GM06990 (cell line): ENCODE measurements around the gene SHMT2.

Source experiments
- DNase-seq: peaks from one replicate; pipeline ENCODE4 v3.0.0-alpha.2; 2011; ENCODE audit not compliant: insufficient read length; ENCODE audit errors: extremely low read depth
- H3K27me3 ChIP-seq: replicated peaks from 2 replicates; pipeline ENCODE4 v1.6.0; 2011; ENCODE audit warnings: low read length; ENCODE audit not compliant: control insufficient read depth, insufficient read depth
- H3K36me3 ChIP-seq: 2 replicates; pipeline ENCODE4 v1.5.1; 2011; ENCODE audit warnings: low read length; ENCODE audit not compliant: control insufficient read depth, insufficient read depth
- H3K4me3 ChIP-seq: replicated peaks from 2 replicates; pipeline ENCODE4 v1.5.1; 2011; ENCODE audit warnings: low read depth, mild to moderate bottlenecking, control low read depth, low read length
- CTCF ChIP-seq: IDR thresholded peaks from 2 replicates; pipeline ENCODE4 v1.5.1; 2011; ENCODE audit warnings: low read length, control low read depth, mild to moderate bottlenecking, inconsistent platforms; ENCODE audit not compliant: insufficient read depth, poor library complexity, severe bottlenecking

The SHMT2 gene

GRCh38 chr12:57236925-57237595 lies 7.5 kb downstream of the SHMT2 start:
- no peak overlapping the region for H3K4me3 ChIP-seq

GRCh38 chr12:57237596-57237931 lies 8.1 kb downstream of the SHMT2 start:
- no peak overlapping the region for H3K4me3 ChIP-seq
- DNase-seq = no peak
- TF ChIP-seq CTCF = no peak
- peaks cover 7% of the 10 kb centered on the region; the same call in 1 of the 2 replicates for H3K27me3 ChIP-seq
- H3K36me3 ChIP-seq = peaks cover 18% of the 10 kb centered on the region

More at GRCh38 chr12:57236925-57237595, 7.5 kb downstream of the SHMT2 start:
- Histone ChIP-seq H3K36me3 (peaks cover 22% of the 10 kb centered on the region), H3K27me3 (peaks cover 5% of the 10 kb centered on the region; the same call in 1 of the 2 replicates)
- no peak for TF ChIP-seq CTCF
- DNase-seq = no peak

GRCh38 chr12:57237932-57238853 lies 8.7 kb downstream of the SHMT2 start:
- H3K36me3 ChIP-seq = peaks cover 13% of the 10 kb centered on the region
- peaks cover 7% of the 10 kb centered on the region; the same call in 1 of the 2 replicates for H3K27me3 ChIP-seq
- no peak for TF ChIP-seq CTCF
- H3K4me3 ChIP-seq = peak overlapping the region; percentile 54
- DNase-seq = peak; percentile 51

- peak; percentile 91 for DNase-seq
- peak; percentile 100 for TF ChIP-seq CTCF
- Histone ChIP-seq H3K36me3 (peaks cover 6% of the 10 kb centered on the region), H3K4me3 (peak overlapping the region; percentile 62), H3K27me3 (peaks cover 7% of the 10 kb centered on the region; the same call in 1 of the 2 replicates)
Observed at GRCh38 chr12:57238854-57239554, 9.5 kb downstream of the SHMT2 start.

- H3K27me3 ChIP-seq = peaks cover 7% of the 10 kb centered on the region; the same call in 1 of the 2 replicates
- H3K36me3 ChIP-seq = 0 out of 2 replicates have a peak, but pooled peaks cover 3% of the 10 kb centered on the region
- TF ChIP-seq CTCF = no peak
- H3K4me3 ChIP-seq = peak overlapping the region; percentile 62
- no peak for DNase-seq
Observed at GRCh38 chr12:57239587-57240065, 10.1 kb downstream of the SHMT2 start.
